SU-DHL-6 (cell line): Measurements from ENCODE around the gene BANP.

Experiments
- H2AFZ ChIP-seq: fragments of 200-600 bp; sonication (generic); 2 replicates; pipeline ENCODE4 v1.6.1; 2014; ENCODE audit warnings: low read depth, mild to moderate bottlenecking, moderate library complexity, mixed read lengths, antibody characterized with exemption, low read length; ENCODE audit not compliant: severe bottlenecking
- H3F3A ChIP-seq: fragments of 200-600 bp; shearing (Covaris generic); 2 replicates; pipeline ENCODE4 v1.6.0; 2016; ENCODE audit warnings: antibody characterized with exemption, mild to moderate bottlenecking; ENCODE audit not compliant: insufficient read depth
- H3K27ac ChIP-seq: fragments of 200-600 bp; sonication (generic); 2 replicates; pipeline ENCODE4 v1.5.1; 2016; ENCODE audit warnings: low read depth, mild to moderate bottlenecking, low read length, moderate library complexity, mixed read lengths
- H3K27me3 ChIP-seq: fragments of 200-600 bp; sonication (generic), shearing (Covaris generic); 2 replicates; pipeline ENCODE4 v1.6.0; 2014; ENCODE audit warnings: mild to moderate bottlenecking, low read length
- H3K36me3 ChIP-seq: fragments of 200-600 bp; sonication (generic); 2 replicates; pipeline ENCODE4 v1.6.1; 2014; ENCODE audit warnings: mild to moderate bottlenecking, low read length, mixed read lengths
- H3K4me2 ChIP-seq: fragments of 300-600, 200-600 bp; shearing (Covaris generic), sonication (generic); 2 replicates; pipeline ENCODE4 v1.6.0; 2014; ENCODE audit warnings: low read length, low read depth, mild to moderate bottlenecking; ENCODE audit not compliant: poor library complexity, severe bottlenecking
- H3K4me3 ChIP-seq: fragments of 200-600 bp; sonication (generic); 2 replicates; pipeline ENCODE4 v1.5.1; 2014; ENCODE audit warnings: antibody characterized with exemption, low read length, mild to moderate bottlenecking, mixed read lengths; ENCODE audit not compliant: insufficient read depth, poor library complexity, severe bottlenecking
- H3K79me2 ChIP-seq: fragments of 200-600 bp; sonication (generic); 2 replicates; pipeline ENCODE4 v1.6.1; 2014; ENCODE audit warnings: mild to moderate bottlenecking, low read length, moderate library complexity; ENCODE audit not compliant: insufficient read depth
- H3K9ac ChIP-seq: fragments of 200-600 bp; sonication (generic); 2 replicates; pipeline ENCODE4 v1.7.0; 2014; ENCODE audit warnings: mild to moderate bottlenecking, low read length
- H3K9me2 ChIP-seq: fragments of 200-600 bp; sonication (generic); replicated peaks from 2 replicates; pipeline ENCODE4 v1.6.1; 2014; ENCODE audit warnings: low read length; ENCODE audit not compliant: insufficient read depth
- H3K9me3 ChIP-seq: fragments of 200-600 bp; sonication (generic); 2 replicates; pipeline ENCODE4 v1.6.1; 2014; ENCODE audit warnings: low read length, mixed read lengths; ENCODE audit not compliant: insufficient read depth
- H4K20me1 ChIP-seq: fragments of 200-600 bp; sonication (generic); 2 replicates; pipeline ENCODE4 v1.6.1; 2014; ENCODE audit warnings: low read depth, mild to moderate bottlenecking, antibody characterized with exemption, low read length, moderate library complexity, mixed read lengths
- CTCF ChIP-seq: fragments of 200-600 bp; sonication (generic); IDR thresholded peaks from one replicate; pipeline ENCODE4 v1.5.1; 2017; ENCODE audit warnings: antibody characterized with exemption, mild to moderate bottlenecking, low read length, moderate library complexity; ENCODE audit not compliant: insufficient read depth, poor library complexity, severe bottlenecking
- EZH2phosphoT487 ChIP-seq: fragments of 200-600 bp; sonication (generic), shearing (Covaris generic); conservative IDR thresholded peaks from 2 replicates; pipeline ENCODE4 v1.6.1; 2018; ENCODE audit warnings: mild to moderate bottlenecking, antibody characterized with exemption, low read length, moderate library complexity, mixed read lengths

BANP gene

GRCh38 chr16:87952751-87953150 is 1.5 kb downstream of the BANP start:
- H3K27ac ChIP-seq, result no peak overlapping the region
- H3K9ac ChIP-seq, result peak overlapping the region; percentile 94

GRCh38 chr16:87953308-87954215 is 2.3 kb downstream of the BANP start:
- peak overlapping the region; percentile 7; the same call in 1 of the 2 replicates for H3K9ac ChIP-seq
- H4K20me1 ChIP-seq, result no peaks in the 10 kb centered on the region
- H3K9me3 ChIP-seq, result no peaks in the 10 kb centered on the region
- no peaks in the 10 kb centered on the region for H3K9me2 ChIP-seq
- H3K27ac ChIP-seq, result no peak overlapping the region
- peaks cover 69% of the 10 kb centered on the region for H3K79me2 ChIP-seq
- H3K4me2 ChIP-seq, result peak overlapping the region; percentile 81
- no peak overlapping the region for H2AFZ ChIP-seq
- no peak for TF ChIP-seq CTCF
- TF ChIP-seq EZH2phosphoT487, result no peak
- 0 out of 2 replicates have a peak, but pooled peaks cover 3% of the 10 kb centered on the region for H3F3A ChIP-seq
- no peaks in the 10 kb centered on the region for H3K27me3 ChIP-seq
- H3K36me3 ChIP-seq, result peaks cover 2% of the 10 kb centered on the region; the same call in 1 of the 2 replicates
- H3K4me3 ChIP-seq, result no peak overlapping the region

More at GRCh38 chr16:87952751-87953150, 1.5 kb downstream of the BANP start:
- peaks cover 2% of the 10 kb centered on the region; the same call in 1 of the 2 replicates for H3K36me3 ChIP-seq
- peak overlapping the region; percentile 67 for H3K4me3 ChIP-seq
- H3K9me3 ChIP-seq, result no peaks in the 10 kb centered on the region
- peak overlapping the region; percentile 81 for H3K4me2 ChIP-seq
- no peaks in the 10 kb centered on the region for H4K20me1 ChIP-seq
- peaks cover 62% of the 10 kb centered on the region for H3K79me2 ChIP-seq
- H3K9me2 ChIP-seq, result no peaks in the 10 kb centered on the region
- H3F3A ChIP-seq, result 0 out of 2 replicates have a peak, but pooled peaks cover 3% of the 10 kb centered on the region
- H3K27me3 ChIP-seq, result no peaks in the 10 kb centered on the region
- no peak overlapping the region for H2AFZ ChIP-seq
- no peak for TF ChIP-seq CTCF
- TF ChIP-seq EZH2phosphoT487, result no peak

- no peaks in the 10 kb centered on the region for H4K20me1 ChIP-seq
- TF ChIP-seq CTCF (no peak), EZH2phosphoT487 (no peak)
These were observed 3.1 kb downstream of the BANP start for GRCh38 chr16:87954361-87954760.

More at GRCh38 chr16:87954361-87954760, 3.1 kb downstream of the BANP start:
- H3K79me2 ChIP-seq, result peaks cover 74% of the 10 kb centered on the region
- peaks cover 2% of the 10 kb centered on the region; the same call in 1 of the 2 replicates for H3K36me3 ChIP-seq
- H2AFZ ChIP-seq, result no peak overlapping the region
- no peak overlapping the region for H3K4me3 ChIP-seq
- H3K4me2 ChIP-seq, result no peak overlapping the region
- H3K27me3 ChIP-seq, result no peaks in the 10 kb centered on the region
- no peak overlapping the region for H3K9ac ChIP-seq
- H3K27ac ChIP-seq, result no peak overlapping the region
- H3F3A ChIP-seq, result no peaks in the 10 kb centered on the region
- H3K9me3 ChIP-seq, result no peaks in the 10 kb centered on the region
- H3K9me2 ChIP-seq, result no peaks in the 10 kb centered on the region
